ENCODE results near the gene HOXA9.

The HOXA9 gene

GRCh38 chr7:27141137-27141922, 24.0 kb downstream of the HOXA9 start:
- no peak for DNase-seq

GRCh38 chr7:27140126-27140857, 25.0 kb downstream of the HOXA9 start:
- DNase-seq = no peak

GRCh38 chr7:27139334-27140125, 25.8 kb downstream of the HOXA9 start:
- no peak for DNase-seq

- DNase-seq = no peak
Measured at GRCh38 chr7:27138985-27139333, 26.4 kb downstream of the HOXA9 start.

- DNase-seq = no peak
Measured at GRCh38 chr7:27138472-27138871, 26.9 kb downstream of the HOXA9 start.

GRCh38 chr7:27137640-27138315, 27.6 kb downstream of the HOXA9 start:
- DNase-seq = no peak

GRCh38 chr7:27134392-27134791, 30.9 kb downstream of the HOXA9 start:
- DNase-seq = no peak

- no peak for DNase-seq
Measured at GRCh38 chr7:27133409-27134231, 31.7 kb downstream of the HOXA9 start.

GRCh38 chr7:27132978-27133377, 32.4 kb downstream of the HOXA9 start:
- DNase-seq = no peak

- no peak for DNase-seq
Measured at GRCh38 chr7:27132214-27132613, 33.1 kb downstream of the HOXA9 start.

GRCh38 chr7:27131390-27131819, 33.9 kb downstream of the HOXA9 start:
- DNase-seq = no peak

- peak; percentile 53 for DNase-seq
Measured at GRCh38 chr7:27130540-27131389, 34.6 kb downstream of the HOXA9 start, which contains the start of gene HOXA4. TSS of gene HOXA4 (minus strand) at chr7:27130757. CDS start at chr7:27130733, 24 bp downstream.

- no peak for DNase-seq
Measured at GRCh38 chr7:27129729-27130539, 35.4 kb downstream of the HOXA9 start.

- no peak for DNase-seq
Measured at GRCh38 chr7:27128776-27129728, 36.3 kb downstream of the HOXA9 start.

- DNase-seq = peak; percentile 93
Measured at GRCh38 chr7:27128034-27128433, 37.3 kb downstream of the HOXA9 start.

GRCh38 chr7:27126596-27127327, 38.6 kb downstream of the HOXA9 start:
- no peak for DNase-seq

GRCh38 chr7:27125986-27126394, 39.3 kb downstream of the HOXA9 start:
- peak; percentile 42 for DNase-seq
